Measurements from ENCODE around the gene GALNT14.

Gene GALNT14

GRCh38 chr2:31016648-31017047, 121.6 kb downstream of the GALNT14 start:
- no peak for TF ChIP-seq POU2F2 (IDR thresholded peaks at IDR 0.05; ENCODE audit: low read depth, low read length)
- TF ChIP-seq PAX5 (IDR thresholded peaks at IDR 0.05; ENCODE audit: insufficient read depth, low read length, severe bottlenecking): no peak
- no peak for TF ChIP-seq SPI1 (IDR thresholded peaks at IDR 0.05; ENCODE audit: low read depth, low read length)
- TF ChIP-seq POLR2A (IDR thresholded peaks at IDR 0.05; ENCODE audit: low read depth, low read length): no peak
- TF ChIP-seq POLR2AphosphoS5 (IDR thresholded peaks at IDR 0.05; ENCODE audit: low read depth, low read length): no peak
- no peak for TF ChIP-seq TAF1 (IDR thresholded peaks at IDR 0.05; ENCODE audit: low read depth, low read length)
- DNase-seq (ENCODE audit: insufficient read length, low spot score): no peak
- FAIRE-seq: no peak

DNA sequence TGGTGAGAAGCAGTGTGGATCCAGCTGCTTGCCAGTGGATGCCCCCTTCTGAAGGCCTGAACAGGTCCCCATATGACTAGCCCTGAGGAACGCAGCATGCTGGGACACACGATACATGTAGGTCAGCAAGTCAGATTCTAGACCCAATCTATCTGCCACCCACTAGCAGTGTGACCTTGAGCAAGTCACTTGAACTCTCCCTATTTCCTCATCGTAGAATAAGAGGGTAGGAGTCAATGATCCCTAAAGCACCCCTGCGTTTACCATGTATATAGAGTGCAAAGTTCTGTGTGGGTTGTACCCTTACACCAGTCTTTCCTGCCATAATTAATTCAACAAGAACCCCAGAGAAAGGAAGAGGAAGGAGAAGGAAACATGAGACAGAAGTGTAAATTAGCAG, 123.7 kb downstream of the GALNT14 start:
- no peak for DNase-seq (ENCODE audit: insufficient read length, low spot score)
- no peak for FAIRE-seq
- TF ChIP-seq POU2F2 (IDR thresholded peaks at IDR 0.05; ENCODE audit: low read depth, low read length): no peak
- TF ChIP-seq POLR2AphosphoS5 (IDR thresholded peaks at IDR 0.05; ENCODE audit: low read depth, low read length): no peak
- no peak for TF ChIP-seq SPI1 (IDR thresholded peaks at IDR 0.05; ENCODE audit: low read depth, low read length)
- TF ChIP-seq POLR2A (IDR thresholded peaks at IDR 0.05; ENCODE audit: low read depth, low read length): no peak
- no peak for TF ChIP-seq PAX5 (IDR thresholded peaks at IDR 0.05; ENCODE audit: insufficient read depth, low read length, severe bottlenecking)
- no peak for TF ChIP-seq TAF1 (IDR thresholded peaks at IDR 0.05; ENCODE audit: low read depth, low read length)

GRCh38 chr2:31013301-31013700, 124.9 kb downstream of the GALNT14 start:
- FAIRE-seq (no peak), DNase-seq (ENCODE audit: insufficient read length, low spot score) (no peak)
- TF ChIP-seq POLR2AphosphoS5 (IDR thresholded peaks at IDR 0.05; ENCODE audit: low read depth, low read length) (no peak), POLR2A (IDR thresholded peaks at IDR 0.05; ENCODE audit: low read depth, low read length) (no peak), POU2F2 (IDR thresholded peaks at IDR 0.05; ENCODE audit: low read depth, low read length) (no peak), TAF1 (IDR thresholded peaks at IDR 0.05; ENCODE audit: low read depth, low read length) (no peak)

DNA sequence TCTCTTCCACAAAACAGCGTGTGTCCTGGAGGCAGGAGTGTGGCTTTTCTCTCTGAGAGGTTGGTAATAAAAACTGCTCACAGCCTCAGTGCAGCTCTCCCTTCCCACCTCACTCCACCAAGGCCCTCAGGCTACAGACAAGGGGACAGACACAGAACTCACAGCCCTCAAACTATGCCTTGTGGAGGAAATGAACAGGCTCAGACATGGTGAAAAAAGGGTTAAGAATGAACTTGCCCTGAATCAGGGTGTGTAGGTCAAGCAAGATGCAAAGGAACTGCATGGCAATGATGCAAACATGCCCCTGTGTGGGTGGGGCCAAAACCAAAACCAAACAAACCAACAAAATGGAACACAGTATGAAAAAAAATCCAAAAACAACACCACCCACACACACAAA, 125.8 kb downstream of the GALNT14 start:
- DNase-seq (ENCODE audit: insufficient read length, low spot score) (no peak), FAIRE-seq (no peak)
- TF ChIP-seq POU2F2 (IDR thresholded peaks at IDR 0.05; ENCODE audit: low read depth, low read length): no peak
- no peak for TF ChIP-seq PAX5 (IDR thresholded peaks at IDR 0.05; ENCODE audit: insufficient read depth, low read length, severe bottlenecking)
- TF ChIP-seq POLR2AphosphoS5 (IDR thresholded peaks at IDR 0.05; ENCODE audit: low read depth, low read length): no peak
- no peak for TF ChIP-seq SPI1 (IDR thresholded peaks at IDR 0.05; ENCODE audit: low read depth, low read length)
- no peak for TF ChIP-seq POLR2A (IDR thresholded peaks at IDR 0.05; ENCODE audit: low read depth, low read length)
- TF ChIP-seq TAF1 (IDR thresholded peaks at IDR 0.05; ENCODE audit: low read depth, low read length): no peak

DNA sequence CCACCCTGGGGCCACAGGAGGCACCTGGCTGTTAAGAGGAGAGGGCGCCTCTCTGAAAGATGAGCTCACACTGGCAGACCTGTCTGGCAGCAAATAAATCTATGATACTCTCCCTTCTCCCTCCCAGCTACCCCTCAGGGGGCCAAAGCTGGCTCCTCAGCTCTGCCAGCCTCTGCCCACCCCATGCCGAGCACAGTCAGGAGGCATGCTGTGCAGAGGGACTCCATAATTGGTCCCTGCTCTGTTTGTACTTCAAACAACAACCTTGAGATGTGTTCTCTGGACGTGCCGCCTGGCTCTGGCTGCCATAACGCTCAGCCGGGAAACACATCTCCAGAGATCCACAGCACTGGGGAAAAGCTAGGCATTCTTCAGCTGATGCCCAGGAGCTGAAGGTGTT, 126.7 kb downstream of the GALNT14 start:
- FAIRE-seq (no peak), DNase-seq (ENCODE audit: insufficient read length, low spot score) (no peak)
- no peak for TF ChIP-seq POLR2AphosphoS5 (IDR thresholded peaks at IDR 0.05; ENCODE audit: low read depth, low read length)
- no peak for TF ChIP-seq SPI1 (IDR thresholded peaks at IDR 0.05; ENCODE audit: low read depth, low read length)
- no peak for TF ChIP-seq POLR2A (IDR thresholded peaks at IDR 0.05; ENCODE audit: low read depth, low read length)
- TF ChIP-seq POU2F2 (IDR thresholded peaks at IDR 0.05; ENCODE audit: low read depth, low read length): no peak
- no peak for TF ChIP-seq TAF1 (IDR thresholded peaks at IDR 0.05; ENCODE audit: low read depth, low read length)
- TF ChIP-seq PAX5 (IDR thresholded peaks at IDR 0.05; ENCODE audit: insufficient read depth, low read length, severe bottlenecking): no peak

DNA sequence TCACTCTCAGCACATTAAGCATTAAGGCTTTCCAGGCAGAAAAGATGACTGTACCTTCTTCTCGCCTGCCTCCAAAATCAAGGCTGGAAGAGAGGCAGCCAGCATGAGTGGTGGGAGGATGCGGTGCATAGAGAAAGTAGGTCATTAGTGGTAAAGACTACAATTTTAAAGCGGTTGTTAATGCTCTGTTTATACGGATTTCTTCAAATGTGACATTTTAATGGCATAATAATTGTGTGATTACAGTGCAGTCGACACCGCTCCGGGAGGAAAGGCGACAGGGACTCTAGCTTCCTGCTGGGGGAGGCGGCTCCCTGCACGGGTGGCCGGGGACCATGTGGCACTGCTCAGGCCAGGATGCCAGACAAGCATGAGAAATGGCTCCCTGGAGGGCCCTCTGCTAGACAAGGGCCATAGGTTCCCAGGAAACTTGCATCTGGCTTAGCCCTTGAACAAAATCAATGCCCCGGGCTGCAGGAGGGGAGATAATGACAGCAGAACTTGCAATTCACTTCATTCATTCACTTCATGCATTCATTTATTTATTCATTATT, 129.6 kb downstream of the GALNT14 start:
- no peak for DNase-seq (ENCODE audit: insufficient read length, low spot score)
- TF ChIP-seq TAF1 (IDR thresholded peaks at IDR 0.05; ENCODE audit: low read depth, low read length) (no peak), POLR2A (IDR thresholded peaks at IDR 0.05; ENCODE audit: low read depth, low read length) (no peak), POU2F2 (IDR thresholded peaks at IDR 0.05; ENCODE audit: low read depth, low read length) (no peak), PAX5 (IDR thresholded peaks at IDR 0.05; ENCODE audit: insufficient read depth, low read length, severe bottlenecking) (no peak), POLR2AphosphoS5 (IDR thresholded peaks at IDR 0.05; ENCODE audit: low read depth, low read length) (no peak), SPI1 (IDR thresholded peaks at IDR 0.05; ENCODE audit: low read depth, low read length) (no peak)
- no peak for FAIRE-seq

GRCh38 chr2:31004257-31004656, 134.0 kb downstream of the GALNT14 start:
- no peak for TF ChIP-seq SPI1 (IDR thresholded peaks at IDR 0.05; ENCODE audit: low read depth, low read length)
- no peak for TF ChIP-seq POLR2AphosphoS5 (IDR thresholded peaks at IDR 0.05; ENCODE audit: low read depth, low read length)
- no peak for TF ChIP-seq TAF1 (IDR thresholded peaks at IDR 0.05; ENCODE audit: low read depth, low read length)
- TF ChIP-seq POLR2A (IDR thresholded peaks at IDR 0.05; ENCODE audit: low read depth, low read length): no peak
- TF ChIP-seq PAX5 (IDR thresholded peaks at IDR 0.05; ENCODE audit: insufficient read depth, low read length, severe bottlenecking): no peak
- TF ChIP-seq POU2F2 (IDR thresholded peaks at IDR 0.05; ENCODE audit: low read depth, low read length): no peak
- DNase-seq (ENCODE audit: insufficient read length, low spot score) (no peak), FAIRE-seq (no peak)

GRCh38 chr2:31003749-31004148, 134.5 kb downstream of the GALNT14 start:
- no peak for FAIRE-seq
- DNase-seq (ENCODE audit: insufficient read length, low spot score): no peak
- no peak for TF ChIP-seq POU2F2 (IDR thresholded peaks at IDR 0.05; ENCODE audit: low read depth, low read length)
- no peak for TF ChIP-seq POLR2A (IDR thresholded peaks at IDR 0.05; ENCODE audit: low read depth, low read length)
- no peak for TF ChIP-seq PAX5 (IDR thresholded peaks at IDR 0.05; ENCODE audit: insufficient read depth, low read length, severe bottlenecking)
- no peak for TF ChIP-seq SPI1 (IDR thresholded peaks at IDR 0.05; ENCODE audit: low read depth, low read length)
- no peak for TF ChIP-seq TAF1 (IDR thresholded peaks at IDR 0.05; ENCODE audit: low read depth, low read length)

- FAIRE-seq (no peak), DNase-seq (ENCODE audit: insufficient read length, low spot score) (no peak)
- TF ChIP-seq SPI1 (IDR thresholded peaks at IDR 0.05; ENCODE audit: low read depth, low read length) (no peak), POLR2A (IDR thresholded peaks at IDR 0.05; ENCODE audit: low read depth, low read length) (no peak), POLR2AphosphoS5 (IDR thresholded peaks at IDR 0.05; ENCODE audit: low read depth, low read length) (no peak), TAF1 (IDR thresholded peaks at IDR 0.05; ENCODE audit: low read depth, low read length) (no peak), POU2F2 (IDR thresholded peaks at IDR 0.05; ENCODE audit: low read depth, low read length) (no peak), PAX5 (IDR thresholded peaks at IDR 0.05; ENCODE audit: insufficient read depth, low read length, severe bottlenecking) (no peak)
These were observed 135.6 kb downstream of the GALNT14 start for GRCh38 chr2:31002537-31003150.

All from GM12891 (cell line).